Islet of Langerhans (tissue), 1 donor: ENCODE measurements around the gene MDFI.

ENCODE experiments used
- FAIRE-seq: peaks from one replicate; lab custom pipeline; 2011; peaks lifted over from hg19 to GRCh38; lab: Jason Lieb, UNC

MDFI gene

GRCh38 chr6:41638002-41638934 is at the start of gene MDFI:
MDFI (plus strand) TSS chr6:41638468; CDS start chr6:41638750, 282 bp downstream.
- no peak for FAIRE-seq

- FAIRE-seq: no peak
Observed at GRCh38 chr6:41589223-41589622, 49.0 kb upstream of the MDFI start.

GRCh38 chr6:41589636-41590622 is 48.3 kb upstream of the MDFI start:
- no peak for FAIRE-seq

- no peak for FAIRE-seq
Observed at GRCh38 chr6:41591122-41591521, 47.1 kb upstream of the MDFI start.

GRCh38 chr6:41591859-41592502 is 46.3 kb upstream of the MDFI start:
- FAIRE-seq: peak; percentile 33

GRCh38 chr6:41593406-41593805 is 44.9 kb upstream of the MDFI start:
- no peak for FAIRE-seq

GRCh38 chr6:41593839-41594238 is 44.4 kb upstream of the MDFI start:
- FAIRE-seq: no peak

GRCh38 chr6:41594326-41594725 is 43.9 kb upstream of the MDFI start:
- no peak for FAIRE-seq

- FAIRE-seq: no peak
Observed at GRCh38 chr6:41594766-41595165, 43.5 kb upstream of the MDFI start.

GRCh38 chr6:41595166-41595565 is 43.1 kb upstream of the MDFI start:
- FAIRE-seq: no peak

GRCh38 chr6:41596096-41596685 is 42.1 kb upstream of the MDFI start:
- FAIRE-seq: no peak

- FAIRE-seq: no peak
Observed at GRCh38 chr6:41596807-41597206, 41.5 kb upstream of the MDFI start.

GRCh38 chr6:41597246-41598000 is 40.8 kb upstream of the MDFI start:
- FAIRE-seq: no peak

- no peak for FAIRE-seq
Observed at GRCh38 chr6:41598670-41599014, 39.6 kb upstream of the MDFI start.

- no peak for FAIRE-seq
Observed at GRCh38 chr6:41599015-41599851, 39.0 kb upstream of the MDFI start.

- no peak for FAIRE-seq
Observed at GRCh38 chr6:41599852-41600445, 38.3 kb upstream of the MDFI start.

GRCh38 chr6:41600499-41601247 is 37.6 kb upstream of the MDFI start:
- no peak for FAIRE-seq

- FAIRE-seq: no peak
Observed at GRCh38 chr6:41601248-41601549, 37.1 kb upstream of the MDFI start.

- FAIRE-seq: no peak
Observed at GRCh38 chr6:41602422-41602743, 35.9 kb upstream of the MDFI start.
